ENCODE data around the gene CCDC192.
"Not testable (repeated sequence)": the region's sequence is repeated elsewhere in the genome, so short reads cannot be mapped to it uniquely, and the experiment has no call there.

The CCDC192 gene

DNA sequence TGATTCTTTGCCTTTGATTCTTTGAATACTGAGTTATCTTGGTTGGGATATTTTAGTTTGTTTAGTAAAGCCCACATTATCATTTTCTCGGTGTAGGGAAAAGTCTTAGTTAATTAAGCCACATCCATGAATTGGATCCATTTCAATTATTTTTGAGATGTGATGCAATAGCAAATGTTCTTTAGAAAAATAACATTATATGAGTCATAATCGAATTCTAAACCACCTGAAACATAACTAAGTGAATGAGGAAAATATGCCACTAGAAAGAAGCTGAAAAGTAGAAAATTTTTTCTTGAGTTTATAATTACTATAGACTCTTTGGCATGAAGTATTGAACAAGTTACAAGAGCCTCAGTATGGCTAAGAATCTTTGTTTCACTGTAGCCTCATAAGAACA is 17.5 kb upstream of the CCDC192 start:
- Mint-ChIP-seq H3K4me3 (no peak overlapping the region), H3K27ac (no peak overlapping the region), H3K9me3 (no peaks in the 10 kb centered on the region), H3K4me1 (no peaks in the 10 kb centered on the region), H3K27me3 (no peaks in the 10 kb centered on the region)
- ATAC-seq (no peak), DNase-seq (no peak)

GRCh38 chr5:127686424-127686823 is 16.8 kb upstream of the CCDC192 start:
- Mint-ChIP-seq H3K27me3 (no peaks in the 10 kb centered on the region), H3K4me1 (no peaks in the 10 kb centered on the region), H3K9me3 (no peaks in the 10 kb centered on the region), H3K4me3 (no peak overlapping the region), H3K27ac (no peak overlapping the region)
- no peak for DNase-seq
- no peak for ATAC-seq

DNA sequence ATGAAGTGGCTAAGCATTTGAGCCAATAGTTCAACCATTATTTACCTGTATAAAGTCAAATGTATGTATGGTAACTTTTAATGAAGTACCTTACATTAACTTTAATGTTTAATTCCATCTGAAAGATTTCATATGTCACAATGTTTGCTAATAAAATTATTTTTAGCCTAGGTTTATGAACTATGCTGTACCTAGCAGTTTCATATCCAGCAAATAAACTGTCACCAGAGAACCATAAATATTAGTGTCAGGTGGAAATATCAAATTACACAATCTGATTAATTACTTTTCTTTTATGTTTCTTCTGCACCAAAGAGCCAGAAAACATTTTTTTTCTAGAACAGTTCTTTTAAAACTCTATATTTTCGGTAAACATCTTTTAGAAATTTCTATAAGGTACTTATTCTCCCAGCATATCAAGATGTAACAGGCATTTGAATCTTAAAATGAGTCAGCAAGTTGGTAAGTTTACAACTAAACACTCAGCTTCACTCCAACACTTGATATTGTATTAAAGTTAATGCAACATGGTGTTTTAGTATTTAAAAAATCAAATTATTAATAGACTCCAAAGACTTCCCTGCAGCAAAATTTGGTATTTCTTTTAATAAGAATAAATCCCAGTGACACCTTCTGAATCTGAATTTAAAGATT is 8.5 kb upstream of the CCDC192 start:
- no peak overlapping the region for H3K4me3 Mint-ChIP-seq
- no peak overlapping the region for H3K27ac Mint-ChIP-seq
- H3K9me3 Mint-ChIP-seq = no peaks in the 10 kb centered on the region
- no peak for DNase-seq
- ATAC-seq = no peak
- H3K27me3 Mint-ChIP-seq = peaks cover 7% of the 10 kb centered on the region
- no peaks in the 10 kb centered on the region for H3K4me1 Mint-ChIP-seq

DNA sequence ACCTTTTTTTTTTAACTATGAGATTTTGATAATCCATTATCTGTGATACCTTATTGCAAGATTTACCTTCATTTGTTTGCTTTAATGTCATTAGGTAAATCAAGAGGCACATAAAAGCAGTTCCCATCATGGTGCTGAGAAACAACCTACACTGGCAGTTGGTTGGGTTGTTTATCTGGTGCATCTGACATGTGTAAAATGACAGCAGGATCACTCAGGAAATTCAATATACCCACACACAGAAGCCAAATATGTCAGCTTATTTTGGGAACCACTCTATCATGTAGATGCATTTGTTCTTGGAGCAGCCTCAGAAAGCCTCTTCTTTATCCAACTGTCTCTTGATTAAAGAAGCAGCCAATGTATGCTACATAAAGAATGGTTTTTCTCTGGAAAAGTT is 7.8 kb upstream of the CCDC192 start:
- peaks cover 7% of the 10 kb centered on the region for H3K27me3 Mint-ChIP-seq
- H3K27ac Mint-ChIP-seq = no peak overlapping the region
- no peaks in the 10 kb centered on the region for H3K9me3 Mint-ChIP-seq
- H3K4me3 Mint-ChIP-seq = no peak overlapping the region
- ATAC-seq = no peak
- no peaks in the 10 kb centered on the region for H3K4me1 Mint-ChIP-seq
- no peak for DNase-seq

DNA sequence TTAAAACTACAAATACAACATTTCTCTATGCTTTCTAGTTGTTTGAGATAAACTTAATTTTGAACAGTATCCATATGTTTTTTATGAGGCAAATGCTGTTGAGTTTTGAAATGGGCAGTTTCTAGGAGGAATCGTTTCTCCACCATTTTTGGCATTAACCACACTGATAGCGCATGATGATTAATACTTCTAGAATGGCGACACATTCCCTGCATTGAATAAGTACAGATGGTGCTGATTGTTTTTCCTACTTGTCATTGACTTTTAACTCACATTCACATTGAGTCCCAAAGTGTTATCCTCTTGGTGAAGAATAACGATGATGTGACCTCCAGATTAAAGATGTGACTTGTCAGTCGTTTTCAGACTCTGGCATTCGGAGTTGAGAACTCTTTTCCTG is 6.5 kb upstream of the CCDC192 start:
- DNase-seq (no peak), ATAC-seq (no peak)
- Mint-ChIP-seq H3K9me3 (no peaks in the 10 kb centered on the region), H3K27ac (no peak overlapping the region), H3K4me1 (no peaks in the 10 kb centered on the region), H3K4me3 (no peak overlapping the region), H3K27me3 (peaks cover 7% of the 10 kb centered on the region)

DNA sequence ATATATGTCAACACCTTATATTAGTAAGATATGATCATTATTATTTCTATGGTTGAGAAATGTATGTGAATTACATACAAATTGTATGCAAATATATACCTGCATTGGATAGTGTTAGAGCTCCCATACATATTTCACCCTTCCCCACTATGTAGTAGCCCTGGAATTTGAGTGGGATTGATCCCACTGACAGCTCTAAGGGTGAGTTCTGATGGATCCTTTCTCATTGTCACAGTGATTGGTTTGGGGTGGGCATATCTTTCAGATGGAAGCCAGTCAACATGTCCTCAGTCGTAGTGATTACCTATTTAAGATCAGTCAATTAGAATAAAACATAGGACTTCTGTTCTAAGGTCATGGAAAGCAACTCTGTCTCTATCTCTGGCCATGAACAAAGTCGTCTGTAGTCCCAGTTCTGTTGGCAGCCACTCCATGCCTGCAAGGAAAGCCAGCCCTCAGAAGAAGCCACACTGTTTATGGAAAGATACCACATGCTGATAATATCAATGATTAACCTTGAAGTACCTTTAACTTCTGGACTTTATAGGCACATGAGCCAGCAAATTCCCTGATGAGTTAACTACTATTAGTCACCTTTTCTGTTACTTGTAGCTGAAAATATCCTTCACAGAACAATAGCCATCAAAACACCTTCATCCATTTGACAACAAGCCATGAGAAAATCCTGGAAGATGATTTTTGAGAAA is 5.1 kb upstream of the CCDC192 start:
- Mint-ChIP-seq H3K27me3 (peaks cover 7% of the 10 kb centered on the region), H3K4me1 (no peaks in the 10 kb centered on the region), H3K9me3 (no peaks in the 10 kb centered on the region), H3K4me3 (no peak overlapping the region), H3K27ac (no peak overlapping the region)
- ATAC-seq (no peak), DNase-seq (no peak)

DNA sequence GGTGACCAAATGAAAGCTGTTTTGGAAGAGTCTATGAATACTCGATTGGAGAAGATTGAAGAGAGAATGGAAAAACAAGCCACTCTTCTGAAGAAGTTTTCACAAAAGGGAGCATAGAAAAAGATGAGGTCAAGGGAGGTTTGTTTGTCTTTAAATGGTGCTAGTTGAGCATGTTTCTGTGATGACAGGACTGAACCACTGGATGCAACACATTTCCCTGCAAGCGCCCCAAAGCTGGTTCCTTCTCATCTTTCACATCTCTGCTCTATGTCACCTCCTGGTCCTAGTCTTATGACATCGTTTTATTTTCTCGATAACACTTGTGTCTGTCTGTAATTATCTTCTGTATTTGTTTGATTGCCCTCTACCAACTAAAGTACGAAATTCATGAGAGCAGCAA is 3.8 kb upstream of the CCDC192 start:
- H3K27me3 Mint-ChIP-seq = no peaks in the 10 kb centered on the region
- ATAC-seq (no peak), DNase-seq (no peak)
- H3K9me3 Mint-ChIP-seq = no peaks in the 10 kb centered on the region
- no peaks in the 10 kb centered on the region for H3K4me1 Mint-ChIP-seq
- H3K4me3 Mint-ChIP-seq = no peak overlapping the region
- no peak overlapping the region for H3K27ac Mint-ChIP-seq

- ATAC-seq (no peak), DNase-seq (no peak)
- Mint-ChIP-seq H3K4me3 (no peak overlapping the region), H3K27ac (no peak overlapping the region), H3K9me3 (no peaks in the 10 kb centered on the region), H3K4me1 (no peaks in the 10 kb centered on the region), H3K27me3 (no peaks in the 10 kb centered on the region)
Observed at GRCh38 chr5:127700237-127700766, 2.9 kb upstream of the CCDC192 start.

GRCh38 chr5:127702434-127702833 is 757 bp upstream of the CCDC192 start:
- ATAC-seq (no peak), DNase-seq (no peak)
- Mint-ChIP-seq H3K9me3 (no peaks in the 10 kb centered on the region), H3K27ac (no peak overlapping the region), H3K4me1 (no peaks in the 10 kb centered on the region), H3K27me3 (no peaks in the 10 kb centered on the region), H3K4me3 (no peak overlapping the region)

GRCh38 chr5:127705120-127705892 is 2.1 kb downstream of the CCDC192 start:
- no peak for DNase-seq
- Mint-ChIP-seq H3K27ac (no peak overlapping the region), H3K4me1 (no peaks in the 10 kb centered on the region), H3K4me3 (no peak overlapping the region), H3K9me3 (no peaks in the 10 kb centered on the region), H3K27me3 (no peaks in the 10 kb centered on the region)
- ATAC-seq = no peak

- ATAC-seq (no peak), DNase-seq (no peak)
- H3K4me3 Mint-ChIP-seq = no peak overlapping the region
- H3K27me3 Mint-ChIP-seq = no peaks in the 10 kb centered on the region
- no peak overlapping the region for H3K27ac Mint-ChIP-seq
- no peaks in the 10 kb centered on the region for H3K4me1 Mint-ChIP-seq
- no peaks in the 10 kb centered on the region for H3K9me3 Mint-ChIP-seq
Observed at GRCh38 chr5:127706691-127707090, 3.5 kb downstream of the CCDC192 start.

DNA sequence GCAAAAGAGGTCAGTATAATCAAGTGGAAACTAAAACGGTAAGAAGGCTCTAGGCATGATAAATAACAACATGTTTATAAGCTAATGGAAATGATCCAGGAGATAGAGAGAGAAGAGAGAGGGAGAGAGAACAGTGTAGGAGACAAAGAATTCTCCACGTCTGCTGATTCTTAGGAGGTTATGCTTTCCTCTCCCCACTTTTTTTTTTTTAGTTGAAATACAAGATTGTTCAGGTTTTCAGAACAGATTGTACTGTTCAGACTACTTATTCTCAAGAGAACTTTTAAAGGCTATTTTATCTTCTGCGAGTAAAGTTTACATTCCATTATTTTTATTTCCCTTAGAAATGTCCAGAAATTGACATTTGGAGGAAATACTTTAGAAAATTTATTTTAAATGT is 4.0 kb downstream of the CCDC192 start:
- no peak overlapping the region for H3K27ac Mint-ChIP-seq
- H3K27me3 Mint-ChIP-seq = no peaks in the 10 kb centered on the region
- DNase-seq (no peak), ATAC-seq (no peak)
- no peak overlapping the region for H3K4me3 Mint-ChIP-seq
- H3K4me1 Mint-ChIP-seq = no peaks in the 10 kb centered on the region
- no peaks in the 10 kb centered on the region for H3K9me3 Mint-ChIP-seq

GRCh38 chr5:127713083-127713482 is 9.9 kb downstream of the CCDC192 start:
- H3K27me3 Mint-ChIP-seq = peaks cover 16% of the 10 kb centered on the region
- not testable (repeated sequence) for H3K4me3 Mint-ChIP-seq, DNase-seq, H3K27ac Mint-ChIP-seq, H3K4me1 Mint-ChIP-seq, ATAC-seq, H3K9me3 Mint-ChIP-seq

DNA sequence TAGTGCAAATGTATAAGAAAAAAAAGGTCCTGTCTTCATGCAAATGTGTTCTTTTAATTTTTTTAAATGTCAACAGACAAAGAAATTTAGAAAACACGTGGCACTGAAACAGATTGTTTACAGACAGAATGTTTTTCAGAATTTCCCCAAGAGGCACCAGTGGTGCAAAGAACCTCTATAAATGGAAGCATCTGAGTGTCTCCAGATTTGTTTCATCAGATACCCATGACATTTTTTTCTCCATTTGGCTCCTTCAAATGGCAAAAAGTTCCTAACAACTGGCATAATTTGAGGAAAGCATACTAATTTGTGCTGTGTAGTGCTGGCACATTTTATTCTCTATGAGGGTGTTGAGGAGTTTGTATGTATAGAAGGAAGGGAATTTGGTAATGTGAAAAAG is 15.0 kb downstream of the CCDC192 start:
- H3K4me1 Mint-ChIP-seq = no peaks in the 10 kb centered on the region
- ATAC-seq (no peak), DNase-seq (no peak)
- no peak overlapping the region for H3K4me3 Mint-ChIP-seq
- H3K9me3 Mint-ChIP-seq = peaks cover 12 to 19% of the 10 kb centered on the region in 2 donors
- peaks cover 24% of the 10 kb centered on the region for H3K27me3 Mint-ChIP-seq
- H3K27ac Mint-ChIP-seq = no peak overlapping the region

- no peak for DNase-seq
- Mint-ChIP-seq H3K9me3 (peaks cover 9 to 19% of the 10 kb centered on the region in 2 donors), H3K27ac (no peak overlapping the region), H3K27me3 (peaks cover 7% of the 10 kb centered on the region), H3K4me1 (no peaks in the 10 kb centered on the region), H3K4me3 (no peak overlapping the region)
- ATAC-seq = no peak
Observed at GRCh38 chr5:127723571-127723970, 20.4 kb downstream of the CCDC192 start.

GRCh38 chr5:127725673-127726072 is 22.5 kb downstream of the CCDC192 start:
- H3K4me1 Mint-ChIP-seq = no peaks in the 10 kb centered on the region
- H3K4me3 Mint-ChIP-seq = no peak overlapping the region
- peaks cover 9 to 11% of the 10 kb centered on the region in 2 donors for H3K9me3 Mint-ChIP-seq
- DNase-seq = no peak
- H3K27ac Mint-ChIP-seq = no peak overlapping the region
- H3K27me3 Mint-ChIP-seq = no peaks in the 10 kb centered on the region
- no peak for ATAC-seq
